ENCODE data around the gene GNE. TPM values are rescaled to one million over a fixed set of nuclear protein-coding genes. Genes with fewer than 3 reads are reported as not detected.

GNE gene
- total and polyA plus RNA-seq, 9 of the 15 experiments (the other 6 are each of a cell fraction or from before 2014, with no cell fraction given) = 5.1 to 18.6 (median 12.0) TPM

DNA sequence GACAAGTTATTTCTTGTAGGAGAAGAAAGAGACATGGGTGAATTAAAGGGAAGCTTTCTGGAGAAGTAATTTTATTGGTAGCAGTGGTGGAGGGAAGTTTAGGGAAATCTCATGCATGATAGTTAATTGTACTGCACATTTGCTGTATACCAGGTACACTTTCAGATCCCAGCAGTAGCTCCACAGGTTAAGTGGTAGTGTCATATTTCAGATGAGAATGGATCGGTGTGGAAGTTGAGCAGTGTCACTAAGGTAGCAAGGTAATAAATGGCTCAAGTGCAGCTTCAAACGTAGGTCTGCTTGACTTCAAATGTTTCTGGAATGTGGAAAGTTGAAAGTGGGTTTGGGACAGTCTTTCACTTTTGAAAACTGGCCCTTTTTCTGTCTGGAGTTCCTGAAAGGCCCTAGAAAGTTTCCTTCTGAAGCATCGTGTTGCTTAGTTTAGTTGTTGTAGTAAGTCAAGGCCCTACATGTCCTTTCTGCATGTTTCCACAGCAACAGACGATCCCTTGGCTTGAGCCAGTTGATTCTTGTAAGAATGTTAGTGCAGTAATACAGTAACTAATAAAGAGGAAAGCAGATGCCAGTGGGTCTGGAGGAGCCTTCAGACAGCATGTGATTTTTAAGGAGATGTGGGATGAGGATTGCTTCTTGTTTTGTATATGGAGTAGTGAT is 63.8 kb downstream of the GNE start:
- CTCF ChIA-PET (ENCODE audit: low intra/inter-chr PET ratio) = no interaction called here
- FAIRE-seq (no peak), DNase-seq (ENCODE audit: extremely low read depth in 1 of 4, low spot score in 3 of 4) (no peak), ATAC-seq (no peak)
- peaks cover 52% of the 10 kb centered on the region for H3K79me2 ChIP-seq (ENCODE audit: control insufficient read depth, insufficient read depth, low read length)
- 69% methylated on average over 4 of the region's 4 CpGs for WGBS (ENCODE audit: insufficient coverage, low coverage, missing lambda C conversion rate)
- H3K4me2 ChIP-seq (ENCODE audit: insufficient read depth, low read length) = no peak overlapping the region
- intact Hi-C loops (cut with micrococcal nuclease) (no loop called here), in situ Hi-C loops (cut with MboI) (no loop called here)
- H3K9me1 ChIP-seq (ENCODE audit: control insufficient read depth, insufficient read depth, low read length) = no peaks in the 10 kb centered on the region
- POLR2A ChIA-PET = interaction anchor here (0.6 to 1.6 kb wide), 3 partner anchors 10 to 464 kb away, joined by 3 read pairs; no protein-coding TSS in a partner anchor
- H3K27me3 ChIP-seq (ENCODE audit: control insufficient read depth in 2 of 2, insufficient read depth in 2 of 2, low read length in 2 of 2) = no peaks in the 10 kb centered on the region
- no peak overlapping the region for H3K27ac ChIP-seq (ENCODE audit: extremely low read depth, low read depth, low read length)
- H3K36me3 ChIP-seq (ENCODE audit: control insufficient read depth, insufficient read depth, low read length) = peaks cover 51% of the 10 kb centered on the region; the same call in 2 of the 3 replicates
- H3K9me3 ChIP-seq (replicated peaks; ENCODE audit: control insufficient read depth, insufficient read depth, low read depth, low read length) = no peaks in the 10 kb centered on the region
- peaks cover 3 to 12% of the 10 kb centered on the region in 2 experiments; a peak in 4 of 5 replicates for H3K4me1 ChIP-seq (replicated peaks in 1 of 2; ENCODE audit: control insufficient read depth in 2 of 2, insufficient read depth in 2 of 2, low read length in 2 of 2)
- H2AFZ ChIP-seq (ENCODE audit: low read depth, low read length) = no peak overlapping the region
- no TSS peak for BruUV-seq (replicated peaks)
- TF ChIP-seq SMARCB1 (IDR thresholded peaks at IDR 0.05; ENCODE audit: insufficient read length, low read depth) (no peak), RFX7 (CRISPR knock-in tag; IDR thresholded peaks at IDR 0.05) (no peak), ZNF57 (CRISPR knock-in tag; IDR thresholded peaks at IDR 0.05) (no peak), ZBTB34 (CRISPR knock-in tag; IDR thresholded peaks at IDR 0.05) (no peak), AFF1 (IDR thresholded peaks at IDR 0.05; ENCODE audit: low read depth in 1 of 2, partially characterized antibody in 2 of 2) (no peak), EZH2 (IDR thresholded peaks at IDR 0.05; ENCODE audit: borderline replicate concordance, low read depth, low read length) (no peak), MAFG (tag; conservative IDR thresholded peaks at IDR 0.05) (no peak), ZNF436 (CRISPR knock-in tag; IDR thresholded peaks at IDR 0.05) (no peak)
- no peak overlapping the region for H3K4me3 ChIP-seq
- H4K20me1 ChIP-seq (replicated peaks; ENCODE audit: control insufficient read depth, insufficient read depth, low read length) = peaks cover 28% of the 10 kb centered on the region
- H3K9ac ChIP-seq (ENCODE audit: insufficient read depth in 1 of 2, low read depth in 2 of 2, low read length in 2 of 2) = no peak overlapping the region

Data from K562 (cell line).